ENCODE measurements around the gene KLF11.

GRCh38 chr2:10045561-10046355, 2.4 kb downstream of the KLF11 start:
- TF ChIP-seq CTCF (IDR thresholded peaks at IDR 0.05; ENCODE audit: insufficient read depth, low read length) (no peak), SPI1 (IDR thresholded peaks at IDR 0.05; ENCODE audit: borderline replicate concordance, low read depth) (no peak), REST (IDR thresholded peaks at IDR 0.05; ENCODE audit: insufficient replicate concordance, low read depth) (no peak), POLR2AphosphoS5 (IDR thresholded peaks at IDR 0.05; ENCODE audit: low read depth) (no peak)
